ENCODE results near the gene GPR153.
A peak's percentile ranks its signal among the peaks of the same experiment; 100 is the strongest.
"Not testable (repeated sequence)": the region's sequence is repeated elsewhere in the genome, so short reads cannot be mapped to it uniquely, and the experiment has no call there.

The GPR153 gene

GRCh38 chr1:6260961-6261614, at the start of gene GPR153:
GPR153 (minus strand) TSS chr1:6261098; CDS start chr1:6254905, 6,193 bp downstream.
- DNase-seq (ENCODE audit: low spot score) = no peak

DNA sequence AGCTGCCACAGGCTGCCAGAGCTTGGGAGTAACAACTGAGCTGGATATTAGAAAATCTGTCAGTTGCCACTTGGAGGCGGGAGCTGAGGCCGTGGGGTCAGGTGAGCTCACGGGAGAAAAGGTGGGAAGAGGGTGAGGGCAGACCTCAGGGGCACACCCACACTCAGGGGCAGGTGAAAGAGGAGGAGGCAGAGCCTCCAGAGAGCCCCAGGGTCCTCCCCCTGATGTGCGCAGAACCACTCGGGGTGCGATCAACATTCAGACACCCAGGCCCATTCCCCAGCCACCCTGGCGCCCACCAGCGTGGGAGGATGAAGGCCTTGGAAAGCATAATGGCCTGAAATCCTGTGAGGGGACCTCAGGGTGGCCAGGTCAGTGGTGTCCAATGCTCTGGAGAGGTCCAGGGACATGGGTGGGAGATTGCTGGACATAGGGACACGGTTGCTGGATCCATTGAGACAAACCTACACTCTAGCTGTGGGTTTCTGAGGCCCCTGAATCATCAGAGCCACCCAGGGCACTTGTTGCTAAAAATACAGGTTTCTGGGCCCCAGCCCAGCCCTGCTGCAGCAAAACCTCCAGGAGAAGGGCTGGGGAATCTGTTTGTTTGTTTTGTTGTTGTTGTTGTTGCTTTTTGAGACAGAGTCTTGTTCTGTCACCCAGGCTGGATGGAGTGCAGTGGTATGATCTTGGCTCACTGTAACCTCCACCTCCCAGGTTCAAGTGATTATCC, 49.4 kb upstream of the GPR153 start:
- no peak for DNase-seq (ENCODE audit: low spot score)

GRCh38 chr1:6309564-6309963, 48.7 kb upstream of the GPR153 start:
- DNase-seq (ENCODE audit: low spot score) = no peak

- DNase-seq (ENCODE audit: low spot score) = no peak
These were observed 47.6 kb upstream of the GPR153 start for GRCh38 chr1:6308449-6308848.

GRCh38 chr1:6307682-6308081, 46.8 kb upstream of the GPR153 start:
- not testable (repeated sequence) for DNase-seq (ENCODE audit: low spot score)

GRCh38 chr1:6307099-6307498, 46.2 kb upstream of the GPR153 start:
- no peak for DNase-seq (ENCODE audit: low spot score)

- no peak for DNase-seq (ENCODE audit: low spot score)
These were observed 42.6 kb upstream of the GPR153 start for GRCh38 chr1:6303397-6304012.

- DNase-seq (ENCODE audit: low spot score) = peak; percentile 82
These were observed 41.7 kb upstream of the GPR153 start for GRCh38 chr1:6302568-6302967.

DNA sequence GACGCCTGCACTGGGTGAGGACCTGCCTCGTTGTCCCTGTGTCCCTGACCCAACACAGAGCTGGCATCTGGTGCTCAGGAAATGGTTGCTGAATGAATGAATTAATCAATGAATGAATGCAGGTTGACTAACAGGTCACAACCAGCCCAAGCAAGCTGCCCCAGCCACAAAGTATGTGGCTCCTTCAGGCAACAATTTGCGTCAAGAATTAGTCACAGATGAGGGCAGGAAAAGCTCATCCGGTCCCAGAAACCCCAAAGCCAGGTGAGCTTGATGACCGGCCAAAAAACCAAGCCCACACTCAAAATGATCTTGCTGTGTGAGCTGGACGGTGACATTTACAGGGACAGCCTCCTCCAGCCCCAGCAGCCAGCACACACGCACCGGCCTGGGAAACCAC, 40.6 kb upstream of the GPR153 start:
- no peak for DNase-seq (ENCODE audit: low spot score)

- no peak for DNase-seq (ENCODE audit: low spot score)
These were observed 39.6 kb upstream of the GPR153 start for GRCh38 chr1:6300342-6301048.

DNA sequence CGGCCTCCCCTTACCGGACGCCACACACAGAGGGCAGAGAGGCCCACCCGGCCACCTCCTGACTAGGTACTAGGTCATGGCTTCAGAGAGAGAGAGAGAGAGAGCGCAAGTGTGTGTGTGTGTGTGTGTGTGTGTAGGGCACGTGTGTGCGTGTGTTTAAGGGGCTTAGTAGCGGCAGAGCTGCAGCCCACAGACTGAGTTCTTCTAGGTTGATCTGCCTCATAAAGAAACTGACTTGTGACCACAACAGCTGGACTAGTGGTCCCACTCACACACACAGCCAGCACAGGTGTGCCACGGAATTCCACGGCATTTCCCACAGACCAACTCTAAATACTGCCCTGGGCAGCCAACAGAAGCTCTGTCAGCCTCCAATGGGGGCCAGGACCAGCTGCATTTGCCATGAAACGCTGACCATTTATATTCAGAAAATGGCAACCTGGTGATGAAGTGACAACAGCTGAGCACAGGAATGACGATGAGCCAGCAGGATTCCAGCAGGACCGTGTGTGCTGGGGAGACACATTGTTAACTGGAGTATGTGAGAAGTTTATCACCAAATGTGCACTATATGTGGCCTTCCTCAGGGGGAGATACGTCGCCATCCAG, 38.8 kb upstream of the GPR153 start:
- no peak for DNase-seq (ENCODE audit: low spot score)

DNA sequence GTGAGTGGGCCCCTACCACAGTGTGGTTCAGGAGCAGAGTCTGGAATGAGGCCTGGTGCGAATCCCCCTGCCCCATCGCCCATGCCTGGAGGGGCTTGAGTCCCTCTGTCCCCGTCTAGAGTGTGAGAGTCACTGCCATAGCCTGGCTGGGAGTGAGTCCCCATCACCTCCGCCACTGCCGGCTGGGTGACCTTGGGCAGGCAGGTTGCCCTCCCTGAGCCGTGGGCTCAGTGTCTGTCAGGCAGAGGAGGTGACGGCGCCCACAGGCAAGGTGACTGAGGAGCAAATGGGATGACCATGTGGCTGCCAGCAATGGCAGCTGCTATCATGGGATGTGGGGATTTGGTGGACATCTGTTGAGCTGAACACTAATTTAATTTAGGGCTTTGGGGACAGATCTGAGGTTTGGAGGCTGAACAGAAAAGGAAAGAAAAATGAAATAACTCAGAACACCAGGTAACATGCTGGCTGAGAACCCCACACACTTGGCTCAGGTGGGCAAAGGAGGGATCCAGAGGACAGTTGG, 38.1 kb upstream of the GPR153 start:
- no peak for DNase-seq (ENCODE audit: low spot score)

DNA sequence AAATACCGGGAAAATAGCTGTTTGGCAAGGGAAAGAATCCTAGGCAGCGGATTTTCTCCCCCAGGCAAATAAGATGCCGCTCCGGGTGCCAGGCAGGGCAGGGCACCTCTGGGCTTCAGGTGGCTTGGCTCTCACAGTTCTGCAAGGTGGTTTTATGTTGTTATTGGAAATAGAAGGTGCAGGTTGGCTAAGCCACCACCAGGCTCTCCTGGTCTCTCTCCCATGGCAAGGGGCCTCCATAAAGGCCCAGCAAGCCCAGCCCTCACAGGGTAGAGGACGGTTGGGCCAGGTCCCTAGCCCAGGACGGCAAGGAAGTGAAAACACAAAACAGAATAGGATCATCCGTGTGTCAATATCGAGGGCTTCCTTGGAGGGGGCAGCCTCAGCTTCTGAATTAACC, 37.6 kb upstream of the GPR153 start:
- DNase-seq (ENCODE audit: low spot score) = no peak

GRCh38 chr1:6295910-6296309, 35.0 kb upstream of the GPR153 start:
- DNase-seq (ENCODE audit: low spot score) = no peak

- DNase-seq (ENCODE audit: low spot score) = no peak
These were observed 34.1 kb upstream of the GPR153 start for GRCh38 chr1:6294890-6295556.

GRCh38 chr1:6294080-6294889, 33.4 kb upstream of the GPR153 start:
- no peak for DNase-seq (ENCODE audit: low spot score)

GRCh38 chr1:6292102-6292501, 31.2 kb upstream of the GPR153 start:
- DNase-seq (ENCODE audit: low spot score) = no peak

- no peak for DNase-seq (ENCODE audit: low spot score)
These were observed 27.8 kb upstream of the GPR153 start for GRCh38 chr1:6288665-6289064.

DNA sequence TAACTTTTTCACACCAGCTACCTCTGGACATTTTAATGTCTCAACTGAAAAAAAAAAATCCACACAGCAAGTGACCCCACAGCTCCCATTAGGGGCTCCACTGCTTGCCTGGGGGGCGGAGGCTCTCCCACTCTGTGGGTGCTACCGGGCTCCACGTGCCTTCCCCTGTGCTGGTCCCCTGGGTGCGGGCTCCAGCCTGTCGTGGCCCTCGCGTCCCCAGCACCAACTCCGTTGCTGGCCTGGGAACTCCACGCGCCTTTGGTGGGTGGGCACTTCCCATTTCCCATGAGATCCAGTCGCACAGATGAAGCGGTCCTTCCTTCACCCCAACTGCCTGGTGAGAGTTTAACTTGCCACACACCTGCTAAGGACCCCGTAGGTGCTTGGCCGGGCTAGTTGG, 27.1 kb upstream of the GPR153 start:
- no peak for DNase-seq (ENCODE audit: low spot score)

- DNase-seq (ENCODE audit: low spot score) = peak; percentile 49
These were observed 26.6 kb upstream of the GPR153 start for GRCh38 chr1:6287431-6287886.

Measured in cerebellar cortex (tissue), 1 donor.